ENCODE data around the gene PNKD.

Gene PNKD, protein sequence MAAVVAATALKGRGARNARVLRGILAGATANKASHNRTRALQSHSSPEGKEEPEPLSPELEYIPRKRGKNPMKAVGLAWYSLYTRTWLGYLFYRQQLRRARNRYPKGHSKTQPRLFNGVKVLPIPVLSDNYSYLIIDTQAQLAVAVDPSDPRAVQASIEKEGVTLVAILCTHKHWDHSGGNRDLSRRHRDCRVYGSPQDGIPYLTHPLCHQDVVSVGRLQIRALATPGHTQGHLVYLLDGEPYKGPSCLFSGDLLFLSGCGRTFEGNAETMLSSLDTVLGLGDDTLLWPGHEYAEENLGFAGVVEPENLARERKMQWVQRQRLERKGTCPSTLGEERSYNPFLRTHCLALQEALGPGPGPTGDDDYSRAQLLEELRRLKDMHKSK

GRCh38 chr2:218269900-218270720 lies at the start of gene PNKD, which contains the start of gene AAMP:
Gene PNKD, plus strand, starts transcription at chr2:218270519. Its CDS starts 17 bp downstream, at chr2:218270536.
Gene AAMP, minus strand, starts transcription at chr2:218270137. Its CDS starts 51 bp downstream, at chr2:218270086.
- Mint-ChIP-seq H3K4me3 (peak within 1 kb of the TSS; percentile 95), H3K36me3 (ENCODE audit: low read depth) (peaks cover 33% of the 10 kb centered on the region), H3K9me3 (no peaks in the 10 kb centered on the region), H3K27me3 (no peaks in the 10 kb centered on the region), H3K4me1 (ENCODE audit: low read depth) (peaks cover 50% of the 10 kb centered on the region), H3K27ac (peak within 1 kb of the TSS; percentile 94)

DNA sequence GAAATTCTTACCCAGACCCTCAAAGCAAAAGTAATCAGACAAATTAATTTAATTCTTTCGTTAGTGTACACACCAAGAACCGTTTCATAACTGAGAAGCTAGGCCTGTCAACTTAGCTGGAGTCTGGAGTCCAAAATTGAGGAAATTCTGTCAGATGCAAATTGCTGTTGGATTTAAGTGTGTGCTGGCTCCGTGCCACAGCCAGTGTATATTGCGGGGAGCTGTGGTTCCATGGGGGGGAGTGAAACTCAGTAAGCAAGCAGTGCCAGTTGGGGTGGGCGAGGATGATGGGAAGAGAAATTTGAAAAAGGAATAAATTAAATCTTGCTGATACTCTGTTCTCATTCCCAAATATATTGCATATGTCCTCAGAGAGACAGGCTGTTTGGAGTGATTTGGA lies 49.3 kb upstream of the PNKD start:
- Mint-ChIP-seq H3K27me3 (no peaks in the 10 kb centered on the region), H3K9me3 (no peaks in the 10 kb centered on the region), H3K4me3 (peak overlapping the region; percentile 97), H3K36me3 (ENCODE audit: low read depth) (peaks cover 79% of the 10 kb centered on the region), H3K27ac (peak overlapping the region; percentile 93), H3K4me1 (ENCODE audit: low read depth) (peaks cover 87% of the 10 kb centered on the region)

DNA sequence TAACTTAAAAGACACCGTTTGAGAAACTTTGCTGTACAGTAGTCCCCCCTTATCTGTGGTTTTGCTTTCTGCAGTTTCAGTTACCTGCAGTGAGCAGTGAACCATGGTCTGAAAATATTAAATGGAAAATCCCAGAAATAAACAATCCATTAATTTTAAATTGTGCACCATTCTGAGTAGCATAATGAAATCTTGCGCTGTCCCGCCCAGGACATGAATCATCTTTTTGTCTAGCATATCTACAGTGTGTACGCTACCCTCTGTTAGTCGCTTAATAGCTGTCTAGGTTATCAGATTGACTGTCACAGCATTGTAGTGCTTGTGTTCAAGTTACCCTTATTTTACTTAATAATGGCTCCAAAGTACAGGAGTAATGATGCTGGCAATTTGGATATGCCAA lies 47.3 kb upstream of the PNKD start:
- H3K36me3 Mint-ChIP-seq (ENCODE audit: low read depth): peaks cover 94% of the 10 kb centered on the region

GRCh38 chr2:218224186-218224585 lies 46.1 kb upstream of the PNKD start:
- peaks cover 98% of the 10 kb centered on the region for H3K4me1 Mint-ChIP-seq (ENCODE audit: low read depth)
- H3K9me3 Mint-ChIP-seq: no peaks in the 10 kb centered on the region
- H3K27me3 Mint-ChIP-seq: no peaks in the 10 kb centered on the region
- H3K27ac Mint-ChIP-seq: peak overlapping the region; percentile 84
- H3K36me3 Mint-ChIP-seq (ENCODE audit: low read depth): peaks cover 94% of the 10 kb centered on the region
- peak overlapping the region; percentile 97 for H3K4me3 Mint-ChIP-seq

More for the DNA sequence above, 47.3 kb upstream of the PNKD start:
- peak overlapping the region; percentile 97 for H3K4me3 Mint-ChIP-seq
- peak overlapping the region; percentile 93 for H3K27ac Mint-ChIP-seq
- no peaks in the 10 kb centered on the region for H3K27me3 Mint-ChIP-seq
- H3K4me1 Mint-ChIP-seq (ENCODE audit: low read depth): peaks cover 95% of the 10 kb centered on the region
- H3K9me3 Mint-ChIP-seq: no peaks in the 10 kb centered on the region

DNA sequence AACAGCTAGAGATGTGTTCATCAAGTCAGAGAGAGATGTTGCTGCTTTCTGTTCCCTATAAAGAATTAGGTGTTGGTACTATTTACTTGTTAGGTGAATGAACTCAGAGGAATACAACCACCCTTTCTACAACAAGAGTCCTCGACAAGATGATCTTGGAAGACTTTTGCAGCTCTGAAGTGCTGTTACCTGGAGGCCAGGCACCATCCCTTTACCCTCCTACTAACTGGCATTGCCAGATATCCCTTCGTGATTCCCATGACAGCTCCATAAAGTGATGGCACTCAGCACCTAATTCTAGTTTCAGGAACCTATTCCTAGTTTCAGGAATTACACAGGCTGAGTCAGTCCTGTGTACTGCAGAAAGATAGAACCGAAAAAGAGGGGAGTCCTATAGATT lies 43.4 kb upstream of the PNKD start:
- H3K9me3 Mint-ChIP-seq: no peaks in the 10 kb centered on the region
- H3K27ac Mint-ChIP-seq: peak overlapping the region; percentile 84
- H3K27me3 Mint-ChIP-seq: no peaks in the 10 kb centered on the region
- peaks cover 89% of the 10 kb centered on the region for H3K36me3 Mint-ChIP-seq (ENCODE audit: low read depth)
- peak overlapping the region; percentile 3 for H3K4me3 Mint-ChIP-seq
- peaks cover 95% of the 10 kb centered on the region for H3K4me1 Mint-ChIP-seq (ENCODE audit: low read depth)

DNA sequence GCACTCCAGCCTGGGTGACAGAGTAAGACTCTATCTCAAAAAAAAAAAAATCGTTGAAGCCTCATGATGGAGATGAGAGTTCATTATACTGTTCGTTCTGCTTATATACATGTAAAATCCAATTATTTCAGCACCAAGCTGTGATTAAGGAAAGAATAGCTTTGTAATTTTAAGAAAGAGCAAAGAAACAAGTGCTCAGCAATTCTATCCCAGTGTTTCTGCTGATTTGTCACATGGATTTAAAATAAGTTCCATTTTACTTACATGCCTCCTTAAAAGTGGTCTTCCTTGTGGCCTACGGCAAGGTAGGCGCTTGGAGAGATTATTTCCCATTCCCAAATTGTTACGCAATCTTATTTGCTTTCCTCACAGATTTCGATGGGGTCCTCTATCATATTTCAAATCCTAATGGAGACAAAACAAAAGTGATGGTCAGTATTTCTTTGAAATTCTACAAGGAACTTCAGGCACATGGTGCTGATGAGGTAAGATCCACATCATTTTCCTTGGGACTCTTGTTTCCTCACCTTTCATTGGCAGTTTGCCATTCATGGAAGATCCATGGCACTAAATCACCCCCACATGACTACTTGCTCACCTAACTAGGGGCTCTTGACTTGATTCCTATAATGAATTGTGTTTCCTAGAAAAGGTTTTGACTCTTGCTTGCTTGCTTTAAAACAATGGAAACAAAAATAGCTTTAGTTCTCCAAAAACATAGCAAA lies 41.8 kb upstream of the PNKD start:
- no peaks in the 10 kb centered on the region for H3K27me3 Mint-ChIP-seq
- peaks cover 87% of the 10 kb centered on the region for H3K4me1 Mint-ChIP-seq (ENCODE audit: low read depth)
- no peaks in the 10 kb centered on the region for H3K9me3 Mint-ChIP-seq
- peak overlapping the region; percentile 66 for H3K4me3 Mint-ChIP-seq
- peaks cover 84% of the 10 kb centered on the region for H3K36me3 Mint-ChIP-seq (ENCODE audit: low read depth)
- peak overlapping the region; percentile 84 for H3K27ac Mint-ChIP-seq

DNA sequence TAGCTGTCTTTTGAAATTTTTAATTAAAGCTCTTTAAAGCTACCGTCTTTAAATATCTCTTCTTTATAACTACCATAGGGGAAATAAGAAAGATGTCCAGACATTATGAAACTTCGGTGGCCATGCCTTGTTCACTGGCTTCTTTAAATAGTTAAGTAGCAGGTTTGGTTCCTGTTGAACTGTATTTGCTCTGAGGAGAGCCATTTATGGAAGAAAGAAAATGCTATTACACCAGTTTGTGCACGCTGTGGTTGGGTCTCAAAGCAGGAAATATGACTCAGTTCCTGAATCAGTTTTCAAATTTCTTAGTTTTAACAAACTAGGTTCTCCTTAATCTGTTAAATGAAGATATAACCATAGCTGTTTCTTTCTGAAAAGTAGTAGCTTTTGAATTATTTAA lies 41.1 kb upstream of the PNKD start:
- peaks cover 85% of the 10 kb centered on the region for H3K4me1 Mint-ChIP-seq (ENCODE audit: low read depth)
- no peaks in the 10 kb centered on the region for H3K9me3 Mint-ChIP-seq
- H3K36me3 Mint-ChIP-seq (ENCODE audit: low read depth): peaks cover 84% of the 10 kb centered on the region
- H3K27ac Mint-ChIP-seq: peak overlapping the region; percentile 84
- H3K27me3 Mint-ChIP-seq: no peaks in the 10 kb centered on the region
- H3K4me3 Mint-ChIP-seq: peak overlapping the region; percentile 66

DNA sequence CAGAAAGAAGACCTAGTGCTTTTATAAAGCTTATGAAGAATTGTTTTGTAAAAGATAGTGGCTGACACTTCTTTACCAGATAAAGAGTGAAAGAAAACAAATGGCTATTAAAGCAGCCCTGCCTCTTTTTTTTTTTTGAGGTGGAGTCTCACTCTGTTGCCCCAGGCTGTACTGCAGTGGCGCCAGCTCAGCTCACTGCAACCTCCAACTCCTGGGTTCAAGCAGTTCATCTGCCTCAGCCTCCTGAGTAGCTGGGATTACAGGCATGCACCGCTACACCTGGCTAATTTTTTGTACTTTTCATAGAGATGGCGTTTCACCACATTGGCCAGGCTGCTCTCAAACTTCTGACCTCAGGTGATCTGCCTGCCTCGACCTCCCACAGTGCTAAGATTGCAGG lies 40.5 kb upstream of the PNKD start:
- no peaks in the 10 kb centered on the region for H3K27me3 Mint-ChIP-seq
- peak overlapping the region; percentile 48 for H3K4me3 Mint-ChIP-seq
- peak overlapping the region; percentile 90 for H3K27ac Mint-ChIP-seq
- peaks cover 85% of the 10 kb centered on the region for H3K4me1 Mint-ChIP-seq (ENCODE audit: low read depth)
- H3K36me3 Mint-ChIP-seq (ENCODE audit: low read depth): peaks cover 84% of the 10 kb centered on the region
- no peaks in the 10 kb centered on the region for H3K9me3 Mint-ChIP-seq

GRCh38 chr2:218230882-218231281 lies 39.4 kb upstream of the PNKD start:
- Mint-ChIP-seq H3K4me3 (peak overlapping the region; percentile 68), H3K4me1 (ENCODE audit: low read depth) (peaks cover 75% of the 10 kb centered on the region), H3K36me3 (ENCODE audit: low read depth) (peaks cover 82% of the 10 kb centered on the region), H3K27ac (peak overlapping the region; percentile 90), H3K27me3 (no peaks in the 10 kb centered on the region), H3K9me3 (no peaks in the 10 kb centered on the region)

GRCh38 chr2:218233543-218233942 lies 36.8 kb upstream of the PNKD start:
- H3K4me3 Mint-ChIP-seq: no peak overlapping the region
- peaks cover 80% of the 10 kb centered on the region for H3K36me3 Mint-ChIP-seq (ENCODE audit: low read depth)
- no peaks in the 10 kb centered on the region for H3K9me3 Mint-ChIP-seq
- H3K27me3 Mint-ChIP-seq: no peaks in the 10 kb centered on the region
- peak overlapping the region; percentile 74 for H3K27ac Mint-ChIP-seq
- H3K4me1 Mint-ChIP-seq (ENCODE audit: low read depth): peaks cover 51% of the 10 kb centered on the region

GRCh38 chr2:218234521-218234920 lies 35.8 kb upstream of the PNKD start:
- H3K36me3 Mint-ChIP-seq (ENCODE audit: low read depth): peaks cover 82% of the 10 kb centered on the region
- H3K4me1 Mint-ChIP-seq (ENCODE audit: low read depth): peaks cover 43% of the 10 kb centered on the region
- H3K27me3 Mint-ChIP-seq: no peaks in the 10 kb centered on the region
- peak overlapping the region; percentile 65 for H3K27ac Mint-ChIP-seq
- no peaks in the 10 kb centered on the region for H3K9me3 Mint-ChIP-seq
- no peak overlapping the region for H3K4me3 Mint-ChIP-seq

GRCh38 chr2:218235017-218235416 lies 35.3 kb upstream of the PNKD start:
- peaks cover 38% of the 10 kb centered on the region for H3K4me1 Mint-ChIP-seq (ENCODE audit: low read depth)
- no peaks in the 10 kb centered on the region for H3K27me3 Mint-ChIP-seq
- no peak overlapping the region for H3K4me3 Mint-ChIP-seq
- H3K9me3 Mint-ChIP-seq: no peaks in the 10 kb centered on the region
- H3K36me3 Mint-ChIP-seq (ENCODE audit: low read depth): peaks cover 86% of the 10 kb centered on the region
- peak overlapping the region; percentile 65 for H3K27ac Mint-ChIP-seq

DNA sequence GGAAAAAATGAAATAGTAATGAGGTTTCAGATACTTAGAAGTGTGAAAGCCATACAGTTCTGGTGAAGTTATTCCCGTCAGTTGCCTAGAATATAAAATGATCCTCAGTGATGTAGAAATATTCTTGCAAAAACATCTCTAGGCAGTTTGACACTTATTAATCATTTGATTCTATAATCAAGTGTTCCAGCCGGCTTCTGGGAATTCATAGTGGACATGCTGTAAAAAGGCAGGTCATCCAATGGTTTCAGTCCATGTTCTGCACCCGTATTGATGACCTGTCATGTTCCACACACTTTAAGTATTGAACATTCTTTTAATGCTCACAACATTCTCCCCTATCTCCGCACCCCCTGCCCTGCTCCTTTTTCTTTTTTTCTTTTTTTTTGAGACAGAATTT lies 33.5 kb upstream of the PNKD start:
- H3K36me3 Mint-ChIP-seq (ENCODE audit: low read depth): peaks cover 86% of the 10 kb centered on the region
- peaks cover 31% of the 10 kb centered on the region for H3K4me1 Mint-ChIP-seq (ENCODE audit: low read depth)
- no peaks in the 10 kb centered on the region for H3K27me3 Mint-ChIP-seq
- no peak overlapping the region for H3K4me3 Mint-ChIP-seq
- no peaks in the 10 kb centered on the region for H3K9me3 Mint-ChIP-seq
- H3K27ac Mint-ChIP-seq: no peak overlapping the region

- Mint-ChIP-seq H3K4me1 (ENCODE audit: low read depth) (peaks cover 30% of the 10 kb centered on the region), H3K4me3 (no peak overlapping the region), H3K27ac (no peak overlapping the region), H3K36me3 (ENCODE audit: low read depth) (peaks cover 92% of the 10 kb centered on the region), H3K9me3 (no peaks in the 10 kb centered on the region), H3K27me3 (no peaks in the 10 kb centered on the region)
Measured at GRCh38 chr2:218238887-218239286, 31.4 kb upstream of the PNKD start.

All from stimulated activated naive CD8-positive, alpha-beta T cell treated with anti-CD3 and anti-CD28 coated beads, Interleukin-15, Interleukin-2, amounts not matched to agents 100 ng/mL and 50 ng/mL, for 24 hours (primary cell).